Activated T-helper 1 cell treated with anti-CD3 and anti-CD28 coated beads, Interleukin-12 subunit alpha, Interleukin-12 subunit beta, Interleukin-2, Interleukin-4 antibody, amounts not matched to agents 30 ng/mL and 10 ng/mL and 1 ng/mL, durations not matched to agents 14 hours and 24 hours and 36 hours (primary cell): ENCODE data around the gene SHCBP1L. TPM values are rescaled to one million over a fixed set of nuclear protein-coding genes. Genes with fewer than 3 reads are reported as not detected.
"Not testable (repeated sequence)": the region's sequence is repeated elsewhere in the genome, so short reads cannot be mapped to it uniquely, and the experiment has no call there.

ENCODE experiments used
- DNase-seq: peaks from one replicate; pipeline ENCODE4 v3.0.0; 2021; ENCODE audit warnings: low spot score
- H3K27ac Mint-ChIP-seq: one replicate; pipeline ENCODE4 v1.8.0; 2021; ENCODE audit warnings: mild to moderate bottlenecking, mixed read lengths
- H3K27me3 Mint-ChIP-seq: one replicate; pipeline ENCODE4 v1.8.0; 2022; ENCODE audit warnings: mild to moderate bottlenecking, moderate library complexity, mixed read lengths; ENCODE audit not compliant: insufficient read depth
- H3K36me3 Mint-ChIP-seq: one replicate; pipeline ENCODE4 v1.8.0; 2021; ENCODE audit warnings: low read depth, mixed read lengths
- H3K4me1 Mint-ChIP-seq: one replicate; pipeline ENCODE4 v1.8.0; 2021; ENCODE audit warnings: low read depth, mixed read lengths
- H3K4me3 Mint-ChIP-seq: one replicate; pipeline ENCODE4 v1.8.0; 2021; ENCODE audit warnings: mild to moderate bottlenecking, moderate library complexity, mixed read lengths
- H3K9me3 Mint-ChIP-seq: one replicate; pipeline ENCODE4 v1.8.0; 2021; ENCODE audit warnings: mixed read lengths
- intact Hi-C: fragments of 100-400 bp; cut with micrococcal nuclease; formaldehyde crosslinking; loops from one replicate; pipeline ENCODE4 v1.15.1; 2024
- total RNA-seq: library from RNA; stranded (reverse); gene quantifications from 2 replicates; pipeline ENCODE4 v1.2.3, GENCODE V29; 2022

Gene SHCBP1L
- total RNA-seq, 1 donor from 2014 or later = not detected

DNA sequence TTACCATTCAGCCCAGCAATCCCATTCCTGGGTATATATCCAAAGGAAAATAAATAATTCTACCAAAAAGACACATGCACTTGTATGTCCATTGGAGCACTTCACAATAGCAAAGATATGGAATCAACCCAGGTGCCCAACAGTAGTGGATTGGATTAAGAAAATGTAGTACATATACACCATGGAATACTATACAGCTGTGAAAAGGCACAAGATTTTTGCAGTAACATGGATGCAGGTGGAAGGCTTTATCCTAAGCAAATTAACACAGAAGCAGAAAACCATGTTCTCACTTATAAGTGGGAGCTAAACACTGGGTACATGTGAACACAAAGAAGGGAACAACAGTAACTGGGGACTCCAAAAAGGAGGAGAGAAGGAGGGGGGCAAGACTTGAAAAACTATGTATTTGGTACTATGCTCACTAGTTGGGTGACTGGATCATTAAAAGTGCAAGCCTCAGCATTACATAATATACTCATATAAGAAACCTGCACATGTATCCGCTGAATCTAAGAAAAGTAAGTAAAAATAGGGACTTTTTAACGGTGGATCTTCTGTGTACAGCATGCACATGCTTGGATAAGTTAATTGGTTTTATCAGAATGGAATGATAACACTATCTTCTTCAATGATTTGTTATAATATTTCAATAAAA lies 3.9 kb upstream of the SHCBP1L start:
- intact Hi-C loops = no loop called here
- H3K4me3 Mint-ChIP-seq = no peak overlapping the region
- no peaks in the 10 kb centered on the region for H3K9me3 Mint-ChIP-seq
- DNase-seq = no peak
- peaks cover 12% of the 10 kb centered on the region for H3K27me3 Mint-ChIP-seq
- H3K36me3 Mint-ChIP-seq = no peaks in the 10 kb centered on the region
- no peaks in the 10 kb centered on the region for H3K4me1 Mint-ChIP-seq
- H3K27ac Mint-ChIP-seq = no peak overlapping the region

DNA sequence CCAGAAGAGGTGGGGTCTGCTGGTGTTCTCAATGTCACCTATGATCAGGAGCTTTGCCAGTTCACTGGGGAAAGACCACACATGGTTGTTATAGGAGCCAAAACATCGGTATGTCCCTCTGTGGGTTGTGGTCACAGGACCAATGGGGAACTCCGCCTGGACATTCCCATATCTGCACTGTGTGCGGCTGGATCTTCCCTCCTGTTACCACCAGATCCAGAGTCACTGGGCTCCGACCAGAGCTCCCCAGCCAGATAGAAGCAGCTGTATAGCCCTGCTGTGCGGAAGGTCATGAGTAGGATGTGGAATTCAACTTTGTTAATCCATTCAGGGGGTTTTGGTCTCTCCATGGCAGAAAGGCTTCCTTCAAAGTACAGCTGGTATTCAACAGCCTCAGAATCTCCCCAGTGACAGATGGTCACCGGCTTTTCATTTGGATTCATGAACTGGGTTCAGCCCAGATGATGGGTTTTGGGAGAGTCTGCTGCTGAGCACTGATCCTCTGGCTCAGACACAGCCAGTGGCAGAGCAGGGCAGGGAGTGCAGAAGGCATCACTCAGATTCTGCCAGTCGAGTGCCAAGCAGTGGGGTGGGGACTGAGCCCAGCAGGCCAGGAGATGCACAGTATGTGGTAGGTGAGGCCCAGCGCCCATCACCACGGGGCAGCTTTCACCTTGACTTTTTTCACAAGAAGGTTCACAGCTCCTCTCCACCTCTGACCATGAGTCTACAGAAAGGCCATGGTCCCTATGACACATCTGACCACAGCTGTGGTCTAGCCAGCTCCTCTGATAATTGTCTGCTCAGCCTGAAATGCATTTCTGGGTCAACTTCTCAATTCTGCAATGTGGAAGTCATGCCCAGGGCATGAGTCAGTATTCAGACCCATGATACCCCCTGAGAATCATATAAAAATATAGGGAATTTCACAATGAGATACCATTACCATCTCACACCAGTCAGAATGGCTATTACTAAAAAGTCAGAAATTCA lies 2.9 kb upstream of the SHCBP1L start:
- no peak overlapping the region for H3K4me3 Mint-ChIP-seq
- intact Hi-C loops = no loop called here
- H3K27me3 Mint-ChIP-seq = peaks cover 18% of the 10 kb centered on the region
- no peaks in the 10 kb centered on the region for H3K9me3 Mint-ChIP-seq
- DNase-seq = no peak
- H3K4me1 Mint-ChIP-seq = no peaks in the 10 kb centered on the region
- H3K36me3 Mint-ChIP-seq = no peaks in the 10 kb centered on the region
- H3K27ac Mint-ChIP-seq = no peak overlapping the region

DNA sequence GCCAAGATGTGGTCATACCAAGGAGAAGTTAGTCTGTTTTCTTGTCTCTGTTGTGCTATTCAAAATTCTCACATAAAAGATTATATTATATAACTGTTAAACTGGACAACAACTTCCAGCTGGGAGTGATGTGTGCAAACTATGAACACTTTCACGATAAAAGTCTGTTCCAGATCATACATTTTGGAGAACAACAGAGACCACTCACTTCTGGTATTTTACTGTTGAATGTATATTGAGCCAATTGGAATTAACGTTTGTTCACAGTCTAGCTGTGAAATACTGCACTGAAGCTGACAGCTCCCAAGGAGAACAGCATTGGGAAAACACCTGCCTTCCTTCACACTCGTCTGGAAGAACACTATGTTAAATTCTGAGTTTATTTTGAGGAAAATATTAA lies 860 bp upstream of the SHCBP1L start:
- H3K4me3 Mint-ChIP-seq = no peak overlapping the region
- H3K27me3 Mint-ChIP-seq = peaks cover 18% of the 10 kb centered on the region
- H3K36me3 Mint-ChIP-seq = no peaks in the 10 kb centered on the region
- no peaks in the 10 kb centered on the region for H3K4me1 Mint-ChIP-seq
- intact Hi-C loops = no loop called here
- no peak for DNase-seq
- no peak overlapping the region for H3K27ac Mint-ChIP-seq
- H3K9me3 Mint-ChIP-seq = no peaks in the 10 kb centered on the region

DNA sequence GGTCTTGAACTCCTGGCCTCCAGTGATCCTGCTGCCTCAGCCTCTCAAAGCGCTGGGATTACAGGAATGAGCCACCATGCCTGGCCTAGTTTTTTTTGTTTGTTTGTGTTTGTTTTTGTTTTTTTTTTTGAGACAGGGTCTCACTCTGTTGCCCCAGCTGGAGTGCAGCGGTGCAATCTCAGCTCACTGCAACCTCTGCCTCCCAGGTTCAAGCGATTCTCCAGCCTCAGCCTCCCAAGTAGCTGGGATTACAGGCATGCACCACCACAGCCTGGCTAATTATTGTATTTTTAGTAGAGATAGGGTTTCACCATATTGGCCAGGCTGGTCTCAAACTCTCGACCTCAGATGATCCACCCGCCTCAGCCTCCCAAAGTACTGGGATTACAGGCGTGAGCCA lies 9.6 kb downstream of the SHCBP1L start:
- H3K4me3 Mint-ChIP-seq, intact Hi-C loops: not testable (repeated sequence)
- H3K27me3 Mint-ChIP-seq = peaks cover 42% of the 10 kb centered on the region

DNA sequence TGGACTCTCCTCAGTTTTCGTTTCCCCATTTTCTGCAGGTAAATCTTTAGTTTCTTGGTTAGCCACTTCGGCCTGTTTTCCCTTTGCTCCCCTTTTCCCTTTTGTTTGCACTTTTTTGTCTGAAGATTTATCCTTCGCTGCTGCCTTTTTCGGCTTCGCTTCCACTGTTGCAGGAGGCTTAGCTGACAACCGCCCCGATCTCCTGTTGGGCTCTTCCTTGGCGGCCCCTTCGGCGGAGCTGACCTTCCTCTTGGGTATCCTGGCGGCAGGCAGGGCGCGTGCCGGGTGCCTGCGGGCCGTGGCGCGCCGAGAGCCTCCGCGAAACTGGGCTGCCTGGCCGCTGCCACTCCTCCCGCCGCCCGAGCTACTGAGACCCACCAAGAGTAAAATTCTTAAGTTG lies 10.8 kb downstream of the SHCBP1L start:
- H3K4me3 Mint-ChIP-seq = not testable (repeated sequence)

More for the DNA sequence above, 9.6 kb downstream of the SHCBP1L start:
- DNase-seq, H3K27ac Mint-ChIP-seq, H3K36me3 Mint-ChIP-seq, H3K9me3 Mint-ChIP-seq, H3K4me1 Mint-ChIP-seq: not testable (repeated sequence)

DNA sequence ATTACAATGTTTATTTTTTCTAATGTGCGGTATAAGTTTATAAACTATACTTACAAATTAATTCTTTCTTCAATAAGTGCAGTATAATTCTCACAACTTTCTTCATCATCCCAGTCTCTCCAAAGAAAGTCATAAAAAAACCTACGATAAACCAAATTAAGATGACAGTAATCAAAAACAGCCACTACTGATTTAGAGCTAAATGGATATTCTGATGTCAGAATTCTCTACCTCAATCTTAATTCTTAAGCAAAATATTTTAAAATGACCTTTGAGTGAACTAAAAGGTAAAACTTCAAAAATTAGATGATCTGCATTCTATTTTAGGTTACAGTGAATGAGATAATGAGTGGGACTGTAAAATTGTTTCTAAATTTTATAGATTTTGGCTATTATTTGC lies 13.6 kb downstream of the SHCBP1L start:
- Mint-ChIP-seq H3K36me3 (no peaks in the 10 kb centered on the region), H3K27me3 (peaks cover 42% of the 10 kb centered on the region), H3K4me3 (no peak overlapping the region), H3K4me1 (peaks cover 5% of the 10 kb centered on the region), H3K27ac (no peak overlapping the region), H3K9me3 (peaks cover 5% of the 10 kb centered on the region)
- intact Hi-C loops = no loop called here
- DNase-seq = no peak

More for the DNA sequence above, 10.8 kb downstream of the SHCBP1L start:
- H3K4me1 Mint-ChIP-seq, intact Hi-C loops, H3K27ac Mint-ChIP-seq, H3K36me3 Mint-ChIP-seq, H3K9me3 Mint-ChIP-seq, DNase-seq: not testable (repeated sequence)
- H3K27me3 Mint-ChIP-seq = peaks cover 42% of the 10 kb centered on the region

DNA sequence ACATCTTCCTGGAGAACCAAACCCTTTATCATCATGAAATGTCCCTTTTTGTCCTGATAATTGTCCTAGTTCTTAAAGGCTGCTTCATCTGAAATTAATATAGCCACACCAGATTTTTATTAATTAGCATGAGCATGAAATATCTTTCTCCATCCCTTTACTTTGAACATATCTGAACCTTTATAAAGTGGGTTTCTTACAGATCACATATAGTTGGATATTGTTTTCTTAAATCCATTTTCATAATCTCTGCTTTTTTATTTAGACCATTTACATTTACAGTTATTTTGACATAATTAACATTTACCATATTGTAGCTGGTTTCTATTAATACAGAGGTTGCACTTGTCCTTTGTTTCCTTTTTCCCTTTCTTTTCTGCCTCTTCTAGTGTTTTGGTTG lies 17.2 kb downstream of the SHCBP1L start:
- Mint-ChIP-seq H3K27ac (no peak overlapping the region), H3K9me3 (peaks cover 5% of the 10 kb centered on the region), H3K4me1 (no peaks in the 10 kb centered on the region), H3K27me3 (peaks cover 26% of the 10 kb centered on the region), H3K4me3 (no peak overlapping the region), H3K36me3 (no peaks in the 10 kb centered on the region)
- no peak for DNase-seq
- intact Hi-C loops = no loop called here

DNA sequence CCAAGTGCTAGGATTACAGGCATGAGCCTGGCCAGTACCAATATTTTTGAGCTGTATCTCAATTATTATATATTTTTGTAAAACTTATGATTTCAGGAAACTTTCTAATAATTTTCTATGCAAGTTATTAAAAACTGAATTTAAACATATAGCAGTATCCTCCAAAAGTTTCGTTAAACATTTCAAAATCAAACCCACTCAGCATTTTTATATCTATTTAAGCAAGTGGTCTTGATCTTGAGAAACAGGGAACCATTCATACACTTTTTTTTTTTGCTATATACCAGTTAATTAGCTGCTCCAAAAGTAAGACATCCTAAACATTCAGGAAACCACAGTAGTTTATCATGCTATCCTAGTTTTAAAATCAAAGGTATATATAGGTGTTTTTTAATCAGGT lies 22.0 kb downstream of the SHCBP1L start:
- Mint-ChIP-seq H3K4me3 (no peak overlapping the region), H3K4me1 (no peaks in the 10 kb centered on the region), H3K9me3 (peaks cover 5% of the 10 kb centered on the region), H3K27ac (no peak overlapping the region), H3K27me3 (peaks cover 17% of the 10 kb centered on the region), H3K36me3 (no peaks in the 10 kb centered on the region)
- no peak for DNase-seq
- intact Hi-C loops = no loop called here

DNA sequence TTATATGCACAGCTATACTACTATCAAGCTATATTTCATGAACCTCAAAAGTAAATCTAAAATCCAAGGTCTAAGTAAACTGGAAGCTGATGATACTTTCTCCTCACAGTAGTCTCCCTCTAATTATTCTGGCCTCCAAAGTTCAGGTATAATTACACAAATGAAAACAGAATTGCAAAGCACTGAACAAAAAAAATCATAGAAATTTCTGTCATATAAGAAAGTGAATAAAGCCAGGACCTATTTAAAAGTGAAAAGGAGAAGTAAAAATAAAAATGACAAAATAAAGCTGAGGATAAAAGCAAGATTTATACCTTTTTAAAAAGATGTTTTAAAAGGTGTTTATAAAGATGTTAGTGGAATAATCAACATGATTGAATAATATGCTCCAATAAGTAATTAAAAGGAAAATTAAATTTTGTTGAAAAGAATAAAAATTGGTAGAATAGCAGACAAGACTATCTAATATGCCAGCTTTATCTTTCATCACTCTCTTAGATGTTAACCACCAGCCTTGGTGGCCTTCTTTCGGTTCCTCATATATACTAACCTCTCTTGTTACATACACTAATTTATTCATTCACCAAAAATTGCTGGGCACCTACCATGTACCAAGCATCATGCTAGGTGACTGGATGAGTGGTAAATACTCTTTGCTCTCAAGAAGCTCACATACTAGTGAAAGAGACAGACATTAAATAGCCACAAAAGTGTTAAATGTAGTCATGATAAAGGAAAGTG lies 25.1 kb downstream of the SHCBP1L start:
- no peaks in the 10 kb centered on the region for H3K36me3 Mint-ChIP-seq
- no peak for DNase-seq
- H3K4me3 Mint-ChIP-seq = no peak overlapping the region
- H3K4me1 Mint-ChIP-seq = no peaks in the 10 kb centered on the region
- no peak overlapping the region for H3K27ac Mint-ChIP-seq
- H3K27me3 Mint-ChIP-seq = peaks cover 15% of the 10 kb centered on the region
- H3K9me3 Mint-ChIP-seq = no peaks in the 10 kb centered on the region
- intact Hi-C loops = no loop called here

DNA sequence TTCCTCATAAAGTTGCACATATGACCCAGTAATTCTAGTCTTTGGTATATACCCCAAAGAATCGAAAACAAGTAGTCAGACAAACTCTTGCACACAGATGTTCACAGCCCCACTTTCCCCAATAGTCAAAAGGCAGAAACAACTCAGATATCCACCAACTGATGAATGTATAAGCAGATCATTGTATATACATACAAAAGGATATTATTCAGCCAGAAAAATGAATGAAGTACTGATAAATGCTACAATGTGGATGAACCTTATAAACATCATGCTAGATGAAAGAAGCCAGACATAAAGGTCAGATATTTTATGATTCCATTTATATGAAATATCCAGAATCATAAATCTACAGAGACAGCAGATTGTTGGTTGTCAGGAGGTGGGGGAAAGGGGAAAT lies 27.3 kb downstream of the SHCBP1L start:
- Mint-ChIP-seq H3K4me1 (no peaks in the 10 kb centered on the region), H3K27me3 (peaks cover 19% of the 10 kb centered on the region), H3K9me3 (no peaks in the 10 kb centered on the region), H3K4me3 (no peak overlapping the region), H3K36me3 (no peaks in the 10 kb centered on the region), H3K27ac (no peak overlapping the region)
- intact Hi-C loops = no loop called here
- DNase-seq = no peak

DNA sequence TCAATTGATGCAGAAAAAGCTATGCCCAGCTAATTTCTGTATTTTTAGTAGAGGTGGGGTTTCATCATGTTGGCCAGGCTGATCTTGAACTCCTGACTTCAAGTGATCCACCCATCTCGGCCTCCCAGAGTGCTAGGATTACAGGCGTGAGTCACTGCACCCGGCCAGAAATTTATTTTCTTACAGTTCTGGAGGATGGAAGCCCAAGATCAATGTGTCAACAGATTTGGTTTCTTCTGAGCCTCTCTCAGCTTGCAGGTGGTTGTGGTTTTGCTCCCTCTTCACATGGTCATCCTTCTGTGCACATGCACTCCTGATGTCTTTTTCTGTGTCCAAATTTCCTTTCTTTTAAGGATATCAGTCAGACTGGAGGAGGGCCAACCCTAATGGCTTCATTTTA lies 35.6 kb downstream of the SHCBP1L start:
- H3K9me3 Mint-ChIP-seq = no peaks in the 10 kb centered on the region
- DNase-seq = no peak
- no peaks in the 10 kb centered on the region for H3K36me3 Mint-ChIP-seq
- H3K4me1 Mint-ChIP-seq = no peaks in the 10 kb centered on the region
- no peak overlapping the region for H3K4me3 Mint-ChIP-seq
- no peak overlapping the region for H3K27ac Mint-ChIP-seq
- intact Hi-C loops = no loop called here
- H3K27me3 Mint-ChIP-seq = peaks cover 10% of the 10 kb centered on the region

DNA sequence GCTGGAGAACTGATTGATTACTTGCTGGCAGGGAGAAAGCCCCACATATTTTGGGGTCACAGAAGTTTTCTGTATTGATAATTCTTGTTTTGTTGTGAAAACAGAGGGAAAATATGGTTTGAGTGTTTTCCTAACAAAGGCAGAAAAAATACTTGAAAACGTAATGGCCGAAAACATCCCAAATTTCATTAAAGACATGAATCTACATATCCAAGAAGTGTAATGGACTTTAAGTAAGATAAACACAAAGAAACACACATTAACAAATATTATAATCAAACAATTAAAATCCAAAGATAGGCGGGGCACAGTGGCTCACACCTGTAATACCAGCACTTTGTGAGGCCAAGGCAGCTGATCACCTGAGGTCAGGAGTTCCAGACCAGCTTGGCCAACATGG lies 39.6 kb downstream of the SHCBP1L start:
- H3K9me3 Mint-ChIP-seq = no peaks in the 10 kb centered on the region
- intact Hi-C loops = no loop called here
- H3K4me1 Mint-ChIP-seq = no peaks in the 10 kb centered on the region
- no peak overlapping the region for H3K27ac Mint-ChIP-seq
- no peak for DNase-seq
- H3K27me3 Mint-ChIP-seq = peaks cover 6% of the 10 kb centered on the region
- no peaks in the 10 kb centered on the region for H3K36me3 Mint-ChIP-seq
- H3K4me3 Mint-ChIP-seq = no peak overlapping the region

DNA sequence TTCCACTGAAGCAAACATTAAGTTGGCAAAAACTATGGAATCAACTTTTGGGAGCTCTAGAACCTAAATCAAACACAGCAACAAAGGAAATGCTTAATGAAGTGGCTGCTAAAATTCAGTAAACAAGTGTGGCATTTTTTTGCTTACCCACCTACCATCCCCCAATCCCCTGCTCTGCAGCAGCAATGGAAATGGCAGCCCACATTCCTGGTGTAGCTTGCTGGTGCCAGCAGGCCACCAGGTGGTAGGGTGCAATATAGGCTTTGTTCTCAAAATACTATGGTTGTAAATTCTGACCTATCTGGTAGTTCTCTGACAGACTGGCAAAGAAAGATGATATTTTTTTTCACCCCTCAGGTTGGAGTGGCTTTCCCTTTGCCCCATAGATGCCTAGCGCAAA lies 42.8 kb downstream of the SHCBP1L start:
- intact Hi-C loops = no loop called here
- DNase-seq = no peak
- Mint-ChIP-seq H3K9me3 (no peaks in the 10 kb centered on the region), H3K36me3 (no peaks in the 10 kb centered on the region), H3K27me3 (peaks cover 6% of the 10 kb centered on the region), H3K4me3 (no peak overlapping the region), H3K4me1 (no peaks in the 10 kb centered on the region), H3K27ac (no peak overlapping the region)
